ENCODE results near the gene PHYKPL. TPM values are rescaled to one million over a fixed set of nuclear protein-coding genes. Genes with fewer than 3 reads are reported as not detected.
A peak's percentile ranks its signal among the peaks of the same experiment; 100 is the strongest.

PHYKPL gene
- total and polyA plus RNA-seq, 2 of the 4 experiments (the other 2 are of a cell fraction): 10.0 to 24.5 TPM

GRCh38 chr5:178221282-178221681 is 11.3 kb downstream of the PHYKPL start:
- ATAC-seq (ENCODE audit: low read depth) (no peak), DNase-seq (no peak)
- no peak overlapping the region for H2BK5ac ChIP-seq (ENCODE audit: low read depth, low read length, poor library complexity, severe bottlenecking)
- no TSS peak for BruUV-seq (replicated peaks)
- H3K79me1 ChIP-seq (ENCODE audit: low read depth in 1 of 2, low read length in 2 of 2): peaks cover 3 to 37% of the 10 kb centered on the region in 2 experiments; a peak in 3 of 4 replicates
- H3K36me3 ChIP-seq (ENCODE audit: control insufficient read depth, insufficient read depth, low read length): peaks cover 33% of the 10 kb centered on the region
- CTCF ChIA-PET: no interaction called here
- H3K9me1 ChIP-seq (ENCODE audit: insufficient read depth, low read length): peaks cover 17% of the 10 kb centered on the region
- H3K27ac ChIP-seq (ENCODE audit: insufficient read depth, low read length): no peak overlapping the region
- no peak overlapping the region for H2BK15ac ChIP-seq (ENCODE audit: low read depth, low read length)
- POLR2A ChIA-PET (ENCODE audit: unreplicated experiment): no interaction called here
- H3K14ac ChIP-seq (replicated peaks; ENCODE audit: low read depth, low read length): no peak overlapping the region
- H2AFZ ChIP-seq (replicated peaks; ENCODE audit: low read length, poor library complexity): no peak overlapping the region
- no peak overlapping the region for H3K56ac ChIP-seq (ENCODE audit: extremely low read depth, insufficient read depth, low read length)
- no peak overlapping the region for H4K5ac ChIP-seq (ENCODE audit: low read depth, low read length)
- no peaks in the 10 kb centered on the region for H3K27me3 ChIP-seq (ENCODE audit: control insufficient read depth, insufficient read depth, low read length)
- H4K8ac ChIP-seq (ENCODE audit: low read depth in 2 of 2, low read length in 2 of 2): no peak overlapping the region
- intact Hi-C loops (cut with micrococcal nuclease): no loop called here
- no peak overlapping the region for H3K18ac ChIP-seq (ENCODE audit: low read depth, low read length)
- no peak for TF ChIP-seq ELK1 (IDR thresholded peaks at IDR 0.05; ENCODE audit: borderline replicate concordance, low read depth, low read length)
- TF ChIP-seq, protein P1, sequence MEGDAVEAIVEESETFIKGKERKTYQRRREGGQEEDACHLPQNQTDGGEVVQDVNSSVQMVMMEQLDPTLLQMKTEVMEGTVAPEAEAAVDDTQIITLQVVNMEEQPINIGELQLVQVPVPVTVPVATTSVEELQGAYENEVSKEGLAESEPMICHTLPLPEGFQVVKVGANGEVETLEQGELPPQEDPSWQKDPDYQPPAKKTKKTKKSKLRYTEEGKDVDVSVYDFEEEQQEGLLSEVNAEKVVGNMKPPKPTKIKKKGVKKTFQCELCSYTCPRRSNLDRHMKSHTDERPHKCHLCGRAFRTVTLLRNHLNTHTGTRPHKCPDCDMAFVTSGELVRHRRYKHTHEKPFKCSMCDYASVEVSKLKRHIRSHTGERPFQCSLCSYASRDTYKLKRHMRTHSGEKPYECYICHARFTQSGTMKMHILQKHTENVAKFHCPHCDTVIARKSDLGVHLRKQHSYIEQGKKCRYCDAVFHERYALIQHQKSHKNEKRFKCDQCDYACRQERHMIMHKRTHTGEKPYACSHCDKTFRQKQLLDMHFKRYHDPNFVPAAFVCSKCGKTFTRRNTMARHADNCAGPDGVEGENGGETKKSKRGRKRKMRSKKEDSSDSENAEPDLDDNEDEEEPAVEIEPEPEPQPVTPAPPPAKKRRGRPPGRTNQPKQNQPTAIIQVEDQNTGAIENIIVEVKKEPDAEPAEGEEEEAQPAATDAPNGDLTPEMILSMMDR (conservative IDR thresholded peaks at IDR 0.05; ENCODE audit: low read depth, low read length): no peak
- no peak for TF ChIP-seq BHLHE40 (IDR thresholded peaks at IDR 0.05; ENCODE audit: low read depth, low read length)
- no peak for TF ChIP-seq RAD21 (IDR thresholded peaks at IDR 0.05; ENCODE audit: low read length)
- no peak for TF ChIP-seq CHD1 (IDR thresholded peaks at IDR 0.05; ENCODE audit: low read depth, low read length)
- 0 out of 2 replicates have a peak, but pooled peaks have one; percentile 2 for TF ChIP-seq POLR2A (IDR thresholded peaks at IDR 0.05; ENCODE audit: low read depth, low read length)
- TF ChIP-seq CEBPB (IDR thresholded peaks at IDR 0.05; ENCODE audit: low read depth, low read length): no peak
- H3K9me3 ChIP-seq (ENCODE audit: control insufficient read depth, insufficient read depth, low read length): no peaks in the 10 kb centered on the region
- H2BK120ac ChIP-seq (ENCODE audit: low read depth, low read length): no peak overlapping the region
- no peaks in the 10 kb centered on the region for H3K4me1 ChIP-seq (ENCODE audit: control insufficient read depth, insufficient read depth, low read length)
- peaks cover 9% of the 10 kb centered on the region; the same call in 1 of the 2 replicates for H4K20me1 ChIP-seq (ENCODE audit: insufficient read depth, low read length)
- no peak overlapping the region for H3K9ac ChIP-seq (ENCODE audit: low read depth, low read length)
- no peak overlapping the region for H3K4me2 ChIP-seq (ENCODE audit: low read depth, low read length)
- H2AK9ac ChIP-seq (replicated peaks; ENCODE audit: low read depth, low read length, poor library complexity): no peak overlapping the region
- H2BK20ac ChIP-seq (ENCODE audit: low read depth, low read length): no peak overlapping the region
- H3K4me3 ChIP-seq (ENCODE audit: insufficient read depth, low read depth, low read length): no peak overlapping the region
- in situ Hi-C loops (cut with MboI; ENCODE audit: low sequenced_read_pairs): no loop called here
- WGBS, 2 experiments (ENCODE audit: extremely low coverage in 2 of 2, insufficient read length in 1 of 2): no CpG with 5 or more reads among the region's 3 CpGs
- H4K91ac ChIP-seq (ENCODE audit: insufficient read depth, low read depth, low read length): no peak overlapping the region
- no peak overlapping the region for H3K4ac ChIP-seq (ENCODE audit: low read depth, low read length)
- H2AK5ac ChIP-seq (ENCODE audit: low read depth, low read length): no peak overlapping the region
- H3K23ac ChIP-seq (ENCODE audit: low read depth, low read length): peak overlapping the region; percentile 4; the same call in 1 of the 2 replicates
- dilution Hi-C loops (cut with HindIII; ENCODE audit: low sequenced_read_pairs, unreplicated experiment): no loop called here

Data from IMR-90 (cell line).